LNCAP (cell line): ENCODE measurements around the gene ZNF672.

ENCODE experiments used
- TF ChIP-seq, protein P1 (sequence below): fragments of 450-650 bp; IDR thresholded peaks from 2 replicates; pipeline ENCODE4 v1.5.1; 2017; ENCODE audit warnings: mild to moderate bottlenecking

The ZNF672 gene

DNA sequence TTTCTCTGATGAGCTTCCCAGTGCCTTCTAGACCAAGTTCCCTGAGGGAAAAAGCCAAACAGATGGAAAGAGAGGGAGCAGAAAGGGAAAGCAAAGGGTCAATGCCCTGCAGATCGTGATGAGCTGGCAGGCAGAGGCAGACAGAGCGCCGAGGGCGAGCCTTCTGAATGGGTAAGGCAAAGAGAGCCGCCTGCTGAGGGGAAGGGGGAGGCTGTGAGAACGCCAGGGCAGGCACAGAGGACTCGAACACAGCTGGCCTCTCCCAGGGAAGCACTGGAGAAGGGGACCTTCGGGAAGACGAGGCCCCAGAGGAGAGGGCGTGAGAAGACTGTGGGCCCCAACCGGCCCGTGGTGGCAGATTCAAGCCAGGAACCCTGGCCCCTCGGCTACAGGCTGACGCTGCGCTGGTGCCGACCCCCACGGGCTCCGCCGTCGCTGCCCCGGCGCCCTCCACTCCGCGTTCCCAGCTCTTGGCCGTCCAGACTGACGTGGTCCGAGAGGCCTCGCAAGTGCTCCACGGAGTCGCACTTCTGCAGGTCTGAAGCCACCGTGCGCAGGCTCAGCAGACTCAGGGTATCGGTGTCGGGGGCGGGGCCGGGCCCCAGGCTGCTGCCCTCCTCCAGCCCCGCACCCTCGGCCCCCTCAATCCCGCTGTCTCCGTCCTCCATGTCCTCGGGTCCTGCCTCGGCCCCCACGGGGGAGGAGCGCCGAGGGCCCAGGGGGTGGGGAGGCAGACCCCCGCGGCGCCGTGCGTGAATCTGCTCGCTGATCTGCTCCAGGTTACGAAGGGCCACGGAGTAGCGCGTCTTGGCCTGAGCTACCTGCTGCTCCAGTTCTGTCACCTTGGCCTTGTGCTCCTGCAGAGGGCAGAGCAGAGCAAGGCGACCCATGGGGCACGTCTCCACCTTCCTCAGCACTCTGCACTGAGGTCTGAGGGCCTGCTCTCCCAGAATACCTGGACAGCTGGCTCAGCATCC is 26.2 kb upstream of the ZNF672 start:
- TF ChIP-seq, protein P1, sequence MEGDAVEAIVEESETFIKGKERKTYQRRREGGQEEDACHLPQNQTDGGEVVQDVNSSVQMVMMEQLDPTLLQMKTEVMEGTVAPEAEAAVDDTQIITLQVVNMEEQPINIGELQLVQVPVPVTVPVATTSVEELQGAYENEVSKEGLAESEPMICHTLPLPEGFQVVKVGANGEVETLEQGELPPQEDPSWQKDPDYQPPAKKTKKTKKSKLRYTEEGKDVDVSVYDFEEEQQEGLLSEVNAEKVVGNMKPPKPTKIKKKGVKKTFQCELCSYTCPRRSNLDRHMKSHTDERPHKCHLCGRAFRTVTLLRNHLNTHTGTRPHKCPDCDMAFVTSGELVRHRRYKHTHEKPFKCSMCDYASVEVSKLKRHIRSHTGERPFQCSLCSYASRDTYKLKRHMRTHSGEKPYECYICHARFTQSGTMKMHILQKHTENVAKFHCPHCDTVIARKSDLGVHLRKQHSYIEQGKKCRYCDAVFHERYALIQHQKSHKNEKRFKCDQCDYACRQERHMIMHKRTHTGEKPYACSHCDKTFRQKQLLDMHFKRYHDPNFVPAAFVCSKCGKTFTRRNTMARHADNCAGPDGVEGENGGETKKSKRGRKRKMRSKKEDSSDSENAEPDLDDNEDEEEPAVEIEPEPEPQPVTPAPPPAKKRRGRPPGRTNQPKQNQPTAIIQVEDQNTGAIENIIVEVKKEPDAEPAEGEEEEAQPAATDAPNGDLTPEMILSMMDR: no peak

- TF ChIP-seq, protein P1: no peak
Measured at GRCh38 chr1:248812736-248813425, 25.1 kb upstream of the ZNF672 start.

DNA sequence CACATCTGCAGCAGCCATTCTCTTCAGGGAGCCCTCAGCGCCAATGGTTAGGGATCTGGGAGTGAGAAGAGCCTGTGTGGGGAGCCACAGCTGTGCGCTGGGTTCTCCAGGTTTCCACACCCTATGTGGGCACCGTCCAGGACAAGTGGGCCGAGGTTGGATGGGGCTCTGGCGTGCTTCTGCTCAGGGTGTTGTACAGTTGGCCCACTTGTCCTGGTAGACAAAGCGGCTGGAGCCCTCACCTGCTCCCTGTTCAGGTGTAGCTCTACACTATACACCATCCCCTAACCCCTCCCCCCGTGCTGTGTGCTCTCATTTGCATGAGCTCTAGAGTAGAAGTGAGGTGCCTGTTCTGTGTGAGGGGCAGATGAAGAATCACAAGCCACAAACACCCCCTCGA is 24.5 kb upstream of the ZNF672 start:
- TF ChIP-seq, protein P1: no peak

DNA sequence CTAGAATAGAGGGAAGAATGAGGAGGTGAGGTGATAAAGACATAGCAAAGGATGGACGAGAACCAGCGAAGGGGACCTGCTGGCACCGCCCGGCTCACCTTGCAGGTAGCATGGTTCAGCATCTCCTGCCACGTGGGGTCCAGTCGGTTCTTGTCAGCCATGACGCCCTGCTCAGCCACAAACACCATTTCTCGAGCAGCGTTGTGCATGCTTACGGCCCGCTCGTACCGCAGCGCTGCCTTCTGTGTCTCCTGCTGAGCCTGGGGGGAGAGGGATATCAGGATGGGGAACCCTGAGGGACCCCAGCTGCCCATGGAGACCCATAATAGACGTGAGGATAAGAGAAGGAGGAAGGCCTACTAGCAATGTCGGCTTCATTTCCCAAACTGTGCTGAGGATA is 23.7 kb upstream of the ZNF672 start:
- TF ChIP-seq, protein P1: no peak

GRCh38 chr1:248815407-248816034 is 22.5 kb upstream of the ZNF672 start:
- TF ChIP-seq, protein P1: no peak

DNA sequence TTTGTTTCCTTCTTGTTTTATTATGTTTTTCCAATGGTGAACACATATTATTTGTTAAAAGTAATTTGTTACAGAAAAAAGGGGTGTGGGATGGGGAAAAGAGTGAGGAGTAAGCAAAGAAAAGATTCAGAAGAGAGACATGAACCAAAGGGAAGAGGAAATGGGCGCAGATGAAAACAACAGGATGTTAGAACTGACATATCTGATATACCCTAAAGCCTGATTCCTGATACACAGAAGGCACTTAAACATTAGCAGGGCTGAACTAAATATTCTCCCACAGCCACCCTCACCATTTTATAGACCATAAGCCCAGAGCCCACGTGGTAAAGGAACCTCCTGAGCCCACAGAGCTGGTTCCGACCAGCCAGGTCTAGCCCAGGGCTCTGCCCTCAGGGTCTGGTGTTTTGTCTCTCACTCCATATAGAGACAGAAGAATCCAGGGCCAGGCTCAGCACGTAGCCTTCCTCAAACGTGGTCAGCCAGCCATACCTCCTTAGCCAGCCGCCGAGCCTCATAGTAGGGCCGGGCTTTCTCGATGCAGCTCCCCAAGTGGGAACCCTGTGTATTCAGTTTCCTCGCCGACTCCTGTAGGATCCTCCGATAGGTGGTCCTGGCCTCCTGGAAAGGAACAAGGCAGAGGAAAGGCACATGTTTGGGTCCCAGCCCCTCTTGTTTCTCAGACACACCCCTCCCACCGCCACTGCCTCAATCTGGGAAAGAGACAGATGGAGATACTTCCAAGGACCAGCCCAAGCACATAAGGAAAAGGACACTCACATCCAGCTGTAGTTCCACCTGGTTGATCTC is 21.8 kb upstream of the ZNF672 start:
- TF ChIP-seq, protein P1: no peak

DNA sequence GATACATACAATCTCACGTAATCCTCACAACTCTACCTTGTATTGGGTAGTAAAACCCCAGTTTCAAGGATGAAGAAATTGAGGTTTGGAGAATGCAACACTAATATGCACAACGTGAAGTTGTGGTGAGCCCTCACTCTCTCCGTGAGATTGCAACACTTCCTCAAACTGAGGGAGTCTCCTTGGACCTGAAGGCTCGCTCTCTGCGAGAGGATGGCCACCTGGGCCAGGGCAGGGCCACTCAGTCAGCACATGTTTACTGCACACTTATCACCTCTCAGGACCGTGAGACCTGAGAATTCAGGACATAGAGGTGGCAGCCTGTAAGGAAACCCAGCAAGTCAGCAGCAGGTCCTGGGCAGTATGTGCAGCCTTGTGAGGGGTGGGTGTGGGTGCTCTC is 21.0 kb upstream of the ZNF672 start:
- TF ChIP-seq, protein P1: no peak
